Stimulated activated CD4-positive, alpha-beta T cell treated with anti-CD3 and anti-CD28 coated beads, TNF-alpha, amount 100 ng/mL, for 1 hour (primary cell): ENCODE data around the gene PTGR1.

Experiments used
- DNase-seq, 3 donors: peaks; one replicate each; pipeline ENCODE4 v3.0.0-alpha.2; 2020; ENCODE audit warnings: low read depth in 3 of 3, low spot score in 1 of 3

PTGR1 gene

GRCh38 chr9:111548623-111549022 is 50.8 kb downstream of the PTGR1 start:
- no peak for DNase-seq

GRCh38 chr9:111542497-111543254 is 56.8 kb downstream of the PTGR1 start:
- DNase-seq = no peak

GRCh38 chr9:111533099-111533790 is 66.2 kb downstream of the PTGR1 start:
- no peak for DNase-seq

- no peak for DNase-seq
Measured at GRCh38 chr9:111531716-111532115, 67.7 kb downstream of the PTGR1 start.

- no peak for DNase-seq
Measured at GRCh38 chr9:111529787-111530186, 69.7 kb downstream of the PTGR1 start.

- DNase-seq = no peak
Measured at GRCh38 chr9:111527347-111527746, 72.1 kb downstream of the PTGR1 start.

- peak; percentile 32 to 52 (median 41) for DNase-seq
Measured at GRCh38 chr9:111525056-111525977, 74.1 kb downstream of the PTGR1 start, which contains the start of gene ZNF483. Gene ZNF483, plus strand, starts transcription at chr9:111525179. Its CDS starts 2,217 bp downstream, at chr9:111527396.

GRCh38 chr9:111524731-111525055 is 74.8 kb downstream of the PTGR1 start:
- DNase-seq = no peak

- no peak for DNase-seq
Measured at GRCh38 chr9:111516061-111516465, 83.4 kb downstream of the PTGR1 start.

GRCh38 chr9:111514967-111515366 is 84.5 kb downstream of the PTGR1 start:
- DNase-seq = no peak
